HepG2 (cell line): ENCODE data around the gene CYB5R2. TPM values are rescaled to one million over a fixed set of nuclear protein-coding genes. Genes with fewer than 3 reads are reported as not detected.

Source experiments
- ATAC-seq: fragments of 200-7000 bp; cut with Tn5 transposase; 3 replicates; pipeline ENCODE4 v1.9.1; 2020; ENCODE audit warnings: mild to moderate bottlenecking, moderate library complexity
- BruUV-seq: library from RNA; stranded (reverse); fragments of 400-500 nt; replicated peaks from 2 replicates; lab custom pipeline; 2021; lab: Mats Ljungman, UMichigan
- CTCF ChIA-PET: fragments of 300-600 bp; formaldehyde crosslinking; extraction: SDS; loops from one replicate; lab custom pipeline; 2021; ENCODE audit warnings: low total read pairs, inconsistent platforms, low intra/inter-chr PET ratio; lab: Yijun Ruan, JAX
- POLR2A ChIA-PET: fragments of 350-600 bp; sonication (Branson Sonifier 250); formaldehyde crosslinking; loops from one replicate; lab custom pipeline; 2020; ENCODE audit warnings: antibody characterized with exemption, inconsistent platforms; lab: Yijun Ruan, JAX
- DNase-seq: peaks from one replicate; pipeline ENCODE4 v3.0.0-alpha.2; 2015; ENCODE audit warnings: low spot score
- FAIRE-seq: peaks from 3 replicates; lab custom pipeline; 2011; peaks lifted over from hg19 to GRCh38; lab: Jason Lieb, UNC
- H2AFZ ChIP-seq: one replicate; pipeline ENCODE4 v1.6.1; 2011; ENCODE audit warnings: low read length, inconsistent platforms
- H3K27ac ChIP-seq: fragments of 300-600 bp; 3 replicates; pipeline ENCODE4 v1.8.0; 2011; ENCODE audit warnings: mixed run types, mild to moderate bottlenecking, mixed read lengths, low read length, inconsistent platforms; ENCODE audit not compliant: insufficient read depth; ENCODE audit errors: extremely low read length
- H3K27me3 ChIP-seq, 2 experiments: fragments of 200-600 bp in 1 of 2; 2 replicates in 1 of 2; 3 replicates in 1 of 2; pipeline versions ENCODE4 v1.6.0 to v1.8.0; 2011; ENCODE audit warnings: low read length in 2 of 2, mild to moderate bottlenecking in 2 of 2, moderate library complexity in 2 of 2, inconsistent platforms in 1 of 2; ENCODE audit not compliant: insufficient read depth in 2 of 2, control insufficient read depth in 1 of 2
- H3K36me3 ChIP-seq, 2 experiments: fragments of 200-600 bp in 1 of 2; replicated peaks in 1 of 2; 2 replicates in 1 of 2; 3 replicates in 1 of 2; pipeline versions ENCODE4 v1.5.1 to v1.8.0; 2011; ENCODE audit warnings: low read length in 2 of 2, inconsistent platforms in 1 of 2; ENCODE audit not compliant: insufficient read depth in 2 of 2, control insufficient read depth in 1 of 2
- H3K4me1 ChIP-seq: 2 replicates; pipeline ENCODE4 v1.5.1; 2012; ENCODE audit warnings: low read length, inconsistent platforms; ENCODE audit not compliant: insufficient read depth
- H3K4me2 ChIP-seq: 2 replicates; pipeline ENCODE4 v1.6.0; 2011; ENCODE audit warnings: low read depth, low read length, inconsistent platforms
- H3K4me3 ChIP-seq, 3 experiments: fragments of 200-600 bp in 1 of 3; sonication (generic), shearing (Covaris generic) in 1 of 3; replicated peaks in 1 of 3; 2 replicates each; pipeline ENCODE4 v1.5.1; 2011 to 2016; ENCODE audit warnings: low read length in 3 of 3, inconsistent platforms in 2 of 3, low read depth in 2 of 3, mild to moderate bottlenecking in 2 of 3, control low read depth in 1 of 3, mixed read lengths in 1 of 3; ENCODE audit not compliant: insufficient read depth in 1 of 3
- H3K79me2 ChIP-seq: one replicate; pipeline ENCODE4 v1.6.1; 2011; ENCODE audit warnings: low read length, inconsistent platforms; ENCODE audit not compliant: insufficient read depth
- H3K9ac ChIP-seq: 2 replicates; pipeline ENCODE4 v1.6.0; 2011; ENCODE audit warnings: mild to moderate bottlenecking, low read depth, low read length, inconsistent platforms; ENCODE audit not compliant: insufficient read depth
- H3K9me3 ChIP-seq: 2 replicates; pipeline ENCODE4 v1.5.1; 2012; ENCODE audit warnings: mild to moderate bottlenecking, low read length
- H4K20me1 ChIP-seq: 2 replicates; pipeline ENCODE4 v1.6.0; 2011; ENCODE audit warnings: inconsistent platforms, mild to moderate bottlenecking, low read length, moderate library complexity; ENCODE audit not compliant: insufficient read depth
- PHF20 ChIP-seq: sonication (generic); formaldehyde crosslinking; IDR thresholded peaks from 2 replicates; pipeline ENCODE4 v1.5.0; 2020; ENCODE audit warnings: mild to moderate bottlenecking, missing genetic modification reagents
- SNRNP70 ChIP-seq: fragments of 200-400 bp; formaldehyde crosslinking; IDR thresholded peaks from 2 replicates; pipeline ENCODE4 v1.6.1; 2017; ENCODE audit warnings: mild to moderate bottlenecking, low read depth, low read length, moderate library complexity
- TOE1 ChIP-seq: sonication (generic); formaldehyde crosslinking; IDR thresholded peaks from 2 replicates; pipeline ENCODE4 v1.4.0; 2020; ENCODE audit warnings: mild to moderate bottlenecking, missing genetic modification reagents
- ZNF878 ChIP-seq: sonication (generic); formaldehyde crosslinking; IDR thresholded peaks from 2 replicates; pipeline ENCODE4 v1.8.1; 2023; ENCODE audit warnings: mild to moderate bottlenecking, missing genetic modification reagents, moderate library complexity
- WGBS: methylation state at CpG from one replicate; pipeline ENCODE4 v1.1.6; 2017; ENCODE audit warnings: low lambda C conversion rate; 5-methylcytosine and 5-hydroxymethylcytosine counted together
- in situ Hi-C: cut with HindIII; loops from 2 replicates; pipeline ENCODE4 v1.10.0; 2017; ENCODE audit warnings: low pct_unique_long_range_greater_than_20kb; ENCODE audit not compliant: extremely low pct_ligation_motif_present
- intact Hi-C: fragments of 100-400 bp; cut with micrococcal nuclease; formaldehyde crosslinking; loops from one replicate; pipeline ENCODE4 v1.10.0; 2022; ENCODE audit not compliant: unreplicated experiment
- polyA plus RNA-seq, 8 experiments: library from polyadenylated mRNA; depleted of rRNA in 3 of 8; stranded (reverse) in 7 of 8; unstranded in 1 of 8; fragments of >200 nt; fragmentation: Illumina TruSeq in 4 of 8; extraction: Trizol in 4 of 8; gene quantifications; 2 replicates each; pipeline versions ENCODE4 v1.2.1 to v1.2.3, GENCODE V29; 2011 to 2016; ENCODE audit warnings: low read depth in 4 of 8, missing spikeins in 1 of 8, mixed read lengths in 1 of 8; ENCODE audit not compliant: insufficient read depth in 1 of 8
- total RNA-seq, 5 experiments: library from RNA; depleted of rRNA; stranded (reverse); fragments of >200 nt; fragmentation: Illumina TruSeq; extraction: Trizol; gene quantifications; 2 replicates each; pipeline ENCODE4 v1.2.3, GENCODE V29; 2016; ENCODE audit warnings: low read depth in 1 of 5
- TF ChIP-seq, protein P1 (sequence below): sonication (generic); formaldehyde crosslinking; IDR thresholded peaks from 2 replicates; pipeline ENCODE4 v1.4.0; 2020; ENCODE audit warnings: missing genetic modification reagents

The CYB5R2 gene
- total and polyA plus RNA-seq, 2 of the 13 experiments (the other 11 are each of a cell fraction or from before 2014, with no cell fraction given): 0.40 to 0.51 TPM

DNA sequence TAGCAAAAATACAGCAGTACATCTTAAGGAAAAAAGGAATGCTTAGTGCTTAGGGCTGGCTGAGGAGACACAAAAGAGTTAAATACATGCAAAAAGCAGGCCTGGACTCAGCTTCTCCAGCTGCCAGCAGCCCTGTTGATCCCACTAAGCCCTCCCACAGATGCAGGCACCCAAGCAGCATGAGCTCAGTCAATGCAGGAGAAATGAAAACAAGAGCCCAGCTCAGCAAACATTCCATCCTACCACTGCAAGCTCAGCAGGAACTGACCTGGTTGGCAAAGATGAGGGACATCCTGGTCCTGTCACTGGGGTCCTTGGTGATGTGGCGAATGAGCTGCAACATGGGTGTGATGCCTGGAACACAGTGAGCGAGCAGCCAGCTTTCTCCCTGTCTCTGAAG lies 5.8 kb downstream of the CYB5R2 start (continued):
- TF ChIP-seq, protein P1, sequence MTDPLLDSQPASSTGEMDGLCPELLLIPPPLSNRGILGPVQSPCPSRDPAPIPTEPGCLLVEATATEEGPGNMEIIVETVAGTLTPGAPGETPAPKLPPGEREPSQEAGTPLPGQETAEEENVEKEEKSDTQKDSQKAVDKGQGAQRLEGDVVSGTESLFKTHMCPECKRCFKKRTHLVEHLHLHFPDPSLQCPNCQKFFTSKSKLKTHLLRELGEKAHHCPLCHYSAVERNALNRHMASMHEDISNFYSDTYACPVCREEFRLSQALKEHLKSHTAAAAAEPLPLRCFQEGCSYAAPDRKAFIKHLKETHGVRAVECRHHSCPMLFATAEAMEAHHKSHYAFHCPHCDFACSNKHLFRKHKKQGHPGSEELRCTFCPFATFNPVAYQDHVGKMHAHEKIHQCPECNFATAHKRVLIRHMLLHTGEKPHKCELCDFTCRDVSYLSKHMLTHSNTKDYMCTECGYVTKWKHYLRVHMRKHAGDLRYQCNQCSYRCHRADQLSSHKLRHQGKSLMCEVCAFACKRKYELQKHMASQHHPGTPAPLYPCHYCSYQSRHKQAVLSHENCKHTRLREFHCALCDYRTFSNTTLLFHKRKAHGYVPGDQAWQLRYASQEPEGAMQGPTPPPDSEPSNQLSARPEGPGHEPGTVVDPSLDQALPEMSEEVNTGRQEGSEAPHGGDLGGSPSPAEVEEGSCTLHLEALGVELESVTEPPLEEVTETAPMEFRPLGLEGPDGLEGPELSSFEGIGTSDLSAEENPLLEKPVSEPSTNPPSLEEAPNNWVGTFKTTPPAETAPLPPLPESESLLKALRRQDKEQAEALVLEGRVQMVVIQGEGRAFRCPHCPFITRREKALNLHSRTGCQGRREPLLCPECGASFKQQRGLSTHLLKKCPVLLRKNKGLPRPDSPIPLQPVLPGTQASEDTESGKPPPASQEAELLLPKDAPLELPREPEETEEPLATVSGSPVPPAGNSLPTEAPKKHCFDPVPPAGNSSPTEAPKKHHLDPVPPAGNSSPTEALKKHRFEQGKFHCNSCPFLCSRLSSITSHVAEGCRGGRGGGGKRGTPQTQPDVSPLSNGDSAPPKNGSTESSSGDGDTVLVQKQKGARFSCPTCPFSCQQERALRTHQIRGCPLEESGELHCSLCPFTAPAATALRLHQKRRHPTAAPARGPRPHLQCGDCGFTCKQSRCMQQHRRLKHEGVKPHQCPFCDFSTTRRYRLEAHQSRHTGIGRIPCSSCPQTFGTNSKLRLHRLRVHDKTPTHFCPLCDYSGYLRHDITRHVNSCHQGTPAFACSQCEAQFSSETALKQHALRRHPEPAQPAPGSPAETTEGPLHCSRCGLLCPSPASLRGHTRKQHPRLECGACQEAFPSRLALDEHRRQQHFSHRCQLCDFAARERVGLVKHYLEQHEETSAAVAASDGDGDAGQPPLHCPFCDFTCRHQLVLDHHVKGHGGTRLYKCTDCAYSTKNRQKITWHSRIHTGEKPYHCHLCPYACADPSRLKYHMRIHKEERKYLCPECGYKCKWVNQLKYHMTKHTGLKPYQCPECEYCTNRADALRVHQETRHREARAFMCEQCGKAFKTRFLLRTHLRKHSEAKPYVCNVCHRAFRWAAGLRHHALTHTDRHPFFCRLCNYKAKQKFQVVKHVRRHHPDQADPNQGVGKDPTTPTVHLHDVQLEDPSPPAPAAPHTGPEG (CRISPR knock-in tag): no peak

DNA sequence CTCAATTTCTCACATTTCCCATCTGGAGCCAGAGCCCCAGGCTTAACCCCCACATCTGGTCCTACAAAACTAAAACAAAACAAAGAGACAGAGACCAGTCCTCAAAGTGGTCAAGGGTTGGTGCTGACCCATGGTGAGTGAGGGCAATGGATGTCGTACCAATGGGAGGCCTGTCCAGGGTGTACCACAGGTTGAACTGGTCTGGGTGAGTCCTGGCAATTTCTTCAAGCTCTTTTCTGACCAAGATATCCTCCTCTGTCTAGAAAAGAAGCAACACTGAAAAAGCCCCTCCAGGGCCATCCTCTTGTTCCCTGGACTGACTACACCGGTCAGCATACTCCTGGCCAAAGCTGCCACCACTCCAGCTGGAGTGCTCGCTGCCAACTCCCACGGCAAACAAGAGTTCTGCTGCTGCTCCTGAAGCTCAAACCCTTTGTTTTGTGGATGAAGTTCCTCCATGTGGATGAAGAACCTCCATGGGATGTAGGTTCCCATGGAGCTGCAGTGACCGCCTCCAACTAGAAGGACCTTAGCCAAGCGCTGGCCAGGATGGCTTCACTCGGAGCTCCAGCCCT lies 6.9 kb downstream of the CYB5R2 start:
- BruUV-seq: no TSS peak
- no peak for ATAC-seq
- no peak for DNase-seq
- intact Hi-C loops (no loop called here), in situ Hi-C loops (no loop called here)
- Histone ChIP-seq H3K27me3 (no peaks in the 10 kb centered on the region; a peak in 1 of 5 replicates), H3K79me2 (no peaks in the 10 kb centered on the region), H3K27ac (no peak overlapping the region), H3K36me3 (no peaks in the 10 kb centered on the region; a peak in 1 of 5 replicates), H4K20me1 (no peaks in the 10 kb centered on the region), H2AFZ (no peak overlapping the region), H3K4me1 (peaks cover 11% of the 10 kb centered on the region), H3K4me2 (no peak overlapping the region), H3K9ac (no peak overlapping the region), H3K4me3 (no peak overlapping the region), H3K9me3 (no peaks in the 10 kb centered on the region)
- ChIA-PET POLR2A (interaction anchor here (1.9 kb wide), 1 partner anchor 95 kb away, joined by 10 read pairs; no protein-coding TSS in a partner anchor), CTCF (interaction anchor here (1.0 to 2.6 kb wide), 5 partner anchors 9 to 313 kb away, joined by 3 to 27 read pairs (median 7); no protein-coding TSS in a partner anchor)
- FAIRE-seq: no peak
- 0 out of 2 replicates have a peak, but pooled peaks have one; percentile 2 for TF ChIP-seq PHF20
- TF ChIP-seq TOE1 (CRISPR knock-in tag): no peak
- no peak for TF ChIP-seq SNRNP70
- no peak for TF ChIP-seq ZNF878 (CRISPR knock-in tag)
- WGBS: 98% methylated on average over 7 of the region's 7 CpGs
